CD4-positive, alpha-beta T cell (primary cell): ENCODE measurements around the gene TDG. TPM values are rescaled to one million over a fixed set of nuclear protein-coding genes. Genes with fewer than 3 reads are reported as not detected.

Experiments
- ATAC-seq: fragments of 200-7000 bp; cut with Tn5 transposase; one replicate; pipeline ENCODE4 v1.10.0; 2022; ENCODE audit warnings: mild to moderate bottlenecking; ENCODE audit not compliant: poor library complexity
- CTCF ChIA-PET: fragments of 350-600 bp; sonication (Branson Sonifier 250); formaldehyde crosslinking; loops from one replicate; lab custom pipeline; 2021; ENCODE audit warnings: antibody characterized with exemption, inconsistent platforms; lab: Charles Lee
- POLR2A ChIA-PET: fragments of 350-600 bp; sonication (Branson Sonifier 250); formaldehyde crosslinking; loops from one replicate; lab custom pipeline; 2021; ENCODE audit warnings: antibody characterized with exemption, inconsistent platforms; lab: Charles Lee
- DNase-seq, 14 experiments: peaks; one replicate each; pipeline ENCODE4 v3.0.0-alpha.2; 2013 to 2020; ENCODE audit warnings: mixed read lengths in 2 of 14
- H3K27ac ChIP-seq, 2 donors: one replicate each; pipeline versions ENCODE4 v1.5.1 to v1.7.0; 2013; ENCODE audit warnings: low read length in 2 of 2, low read depth in 1 of 2, mild to moderate bottlenecking in 1 of 2
- H3K27me3 ChIP-seq, 2 experiments: 1 replicate in 1 of 2; 2 replicates in 1 of 2; pipeline versions ENCODE4 v1.6.1 to v1.7.0; 2013; ENCODE audit warnings: low read length in 2 of 2, control low read depth in 1 of 2, mild to moderate bottlenecking in 1 of 2, moderate library complexity in 1 of 2; ENCODE audit not compliant: insufficient read depth in 2 of 2, control insufficient read depth in 1 of 2
- H3K36me3 ChIP-seq: one replicate; pipeline ENCODE4 v1.6.1; 2013; ENCODE audit warnings: low read length, control low read depth; ENCODE audit not compliant: insufficient read depth
- H3K4me1 ChIP-seq: one replicate; pipeline ENCODE4 v1.6.1; 2013; ENCODE audit warnings: low read length, control low read depth; ENCODE audit not compliant: insufficient read depth
- H3K4me3 ChIP-seq: one replicate; pipeline ENCODE4 v1.5.1; 2013; ENCODE audit warnings: mild to moderate bottlenecking, low read length, moderate library complexity
- H3K9me3 ChIP-seq, 2 experiments: 1 replicate in 1 of 2; 2 replicates in 1 of 2; pipeline versions ENCODE4 v1.6.1 to v1.7.0; 2013; ENCODE audit warnings: low read length in 2 of 2, mild to moderate bottlenecking in 2 of 2, control low read depth in 1 of 2, moderate library complexity in 1 of 2; ENCODE audit not compliant: control insufficient read depth in 1 of 2, insufficient read depth in 1 of 2
- H3K27ac Mint-ChIP-seq: one replicate; pipeline ENCODE4 v1.8.0; 2020; ENCODE audit warnings: mixed read lengths
- H3K27me3 Mint-ChIP-seq: one replicate; pipeline ENCODE4 v1.8.0; 2021; ENCODE audit warnings: mixed read lengths
- H3K36me3 Mint-ChIP-seq: one replicate; pipeline ENCODE4 v1.8.0; 2021; ENCODE audit warnings: low read depth, mixed read lengths
- H3K4me1 Mint-ChIP-seq: one replicate; pipeline ENCODE4 v1.8.0; 2021; ENCODE audit warnings: low read depth, mixed read lengths
- H3K4me3 Mint-ChIP-seq: one replicate; pipeline ENCODE4 v1.8.0; 2020; ENCODE audit warnings: mild to moderate bottlenecking, mixed read lengths
- H3K9me3 Mint-ChIP-seq: one replicate; pipeline ENCODE4 v1.8.0; 2020; ENCODE audit warnings: mixed read lengths
- CTCF ChIP-seq: fragments of 200-600 bp; IDR thresholded peaks from one replicate; pipeline ENCODE4 v1.8.0; 2022; ENCODE audit warnings: antibody characterized with exemption, mild to moderate bottlenecking
- intact Hi-C, 2 experiments: fragments of 100-400 bp; cut with DNase I in 1 of 2; cut with micrococcal nuclease in 1 of 2; formaldehyde crosslinking; loops; one replicate each; pipeline versions ENCODE4 v1.15.1 to v1.9.0; 2023 to 2025; cut with DNase I, micrococcal nuclease
- total RNA-seq, 174 experiments: library from RNA in 2 of 174; stranded (reverse) in 2 of 174; gene quantifications; one replicate each; pipeline ENCODE4 v1.2.3 and lab custom pipeline; 2021 to 2026

The TDG gene
- total RNA-seq, 2 experiments from 2014 or later: 27.5 to 29.6 TPM

- peaks cover 57% of the 10 kb centered on the region for H3K36me3 Mint-ChIP-seq
- H3K4me1 Mint-ChIP-seq: peaks cover 76% of the 10 kb centered on the region
- H3K4me1 ChIP-seq: peaks cover 50% of the 10 kb centered on the region
- H3K27me3 Mint-ChIP-seq: peaks cover 4% of the 10 kb centered on the region
- TF ChIP-seq CTCF: no peak
- ChIA-PET POLR2A (interaction anchor here (0.6 to 5.1 kb wide), 41 partner anchors 9 to 1401 kb away, joined by 3 to 213 read pairs (median 6); partner anchors contain the start of genes APPL2, C12orf75, EID3 and HCFC2), CTCF (interaction anchor here (1.4 to 1.7 kb wide), 3 partner anchors 36 to 180 kb away, joined by 4 to 7 read pairs (median 6); partner anchors contain the start of gene TDG)
- DNase-seq (no peak), ATAC-seq (no peak)
- no peaks in the 10 kb centered on the region for H3K9me3 Mint-ChIP-seq
- peaks cover 25% of the 10 kb centered on the region for H3K36me3 ChIP-seq
- intact Hi-C loops: loop anchor here (1.0 to 10.0 kb wide), 10 partner anchors 27 to 355 kb away; partner anchors contain the start of genes HCFC2 (in 2 of the 2), TDG (in 2 of the 2), NFYB (in 1 of the 2) and NT5DC3 (in 1 of the 2)
- H3K4me3 ChIP-seq: peak overlapping the region; percentile 92
- H3K4me3 Mint-ChIP-seq: peak overlapping the region; percentile 95
- peak overlapping the region; percentile 97 for H3K27ac Mint-ChIP-seq
- H3K27ac ChIP-seq: peak overlapping the region; percentile 95 to 98
- H3K9me3 ChIP-seq: no peaks in the 10 kb centered on the region
- no peaks in the 10 kb centered on the region for H3K27me3 ChIP-seq
These were observed 36.0 kb upstream of the TDG start for GRCh38 chr12:103929784-103930033.

GRCh38 chr12:103930034-103930786, 35.5 kb upstream of the TDG start, which contains the start of gene HSP90B1:
TSS of gene HSP90B1 (plus strand) at chr12:103930410. CDS start at chr12:103930516, 106 bp downstream.
- peak within 1 kb of the TSS; percentile 95 to 98 for H3K27ac ChIP-seq
- intact Hi-C loops: loop anchor here (1.0 to 10.0 kb wide), 8 partner anchors 27 to 355 kb away; partner anchors contain the start of genes HCFC2 (in 2 of the 2), TDG (in 2 of the 2) and NT5DC3 (in 1 of the 2)
- peak within 1 kb of the TSS; percentile 97 for H3K27ac Mint-ChIP-seq
- H3K4me3 ChIP-seq: peak within 1 kb of the TSS; percentile 92
- H3K27me3 Mint-ChIP-seq: peaks cover 4% of the 10 kb centered on the region
- ATAC-seq: peak; percentile 74
- no peaks in the 10 kb centered on the region for H3K9me3 Mint-ChIP-seq
- CTCF ChIA-PET: interaction anchor here (1.4 to 1.7 kb wide), 3 partner anchors 35 to 179 kb away, joined by 4 to 7 read pairs (median 6); partner anchors contain the start of gene TDG
- H3K36me3 ChIP-seq: peaks cover 30% of the 10 kb centered on the region
- no peaks in the 10 kb centered on the region for H3K27me3 ChIP-seq
- POLR2A ChIA-PET: interaction anchor here (0.6 to 5.1 kb wide), 41 partner anchors 8 to 1400 kb away, joined by 3 to 213 read pairs (median 6); partner anchors contain the start of genes APPL2, C12orf75, EID3 and HCFC2
- H3K4me1 Mint-ChIP-seq: peaks cover 76% of the 10 kb centered on the region
- TF ChIP-seq CTCF: no peak
- peak within 1 kb of the TSS; percentile 95 for H3K4me3 Mint-ChIP-seq
- DNase-seq: peak; percentile 98 to 100 (median 99)
- peaks cover 50% of the 10 kb centered on the region for H3K4me1 ChIP-seq
- H3K9me3 ChIP-seq: no peaks in the 10 kb centered on the region
- peaks cover 62% of the 10 kb centered on the region for H3K36me3 Mint-ChIP-seq
